ENCODE measurements around the gene FREM2. TPM values are rescaled to one million over a fixed set of nuclear protein-coding genes. Genes with fewer than 3 reads are reported as not detected.

The FREM2 gene
- polyA plus RNA-seq, 1 of the 3 experiments (the other 2 are of a cell fraction) = not detected

DNA sequence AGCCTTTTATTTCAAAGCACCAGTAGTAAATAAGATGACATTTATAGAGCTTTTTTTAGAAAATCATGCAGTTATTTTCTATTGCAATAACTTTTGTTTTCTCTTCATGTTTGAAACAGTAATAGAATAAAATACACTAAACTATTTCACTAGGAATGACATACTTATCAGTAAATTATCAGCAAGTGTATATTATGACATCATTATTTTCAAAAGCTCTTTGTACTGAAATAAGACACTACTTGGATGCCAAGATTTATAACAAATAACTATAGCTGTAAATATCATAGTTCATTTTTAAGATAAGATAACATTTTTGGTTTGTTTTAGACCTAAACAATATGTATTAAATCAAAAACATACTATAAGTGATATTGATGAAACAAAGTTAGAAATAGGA, 246.9 kb downstream of the FREM2 start:
- Histone ChIP-seq H3F3A (replicated peaks; ENCODE audit: insufficient read depth) (no peaks in the 10 kb centered on the region), H3K4me3 (ENCODE audit: low read depth in 2 of 2, low read length in 1 of 2) (no peak overlapping the region), H4K20me1 (ENCODE audit: insufficient read depth) (no peaks in the 10 kb centered on the region), H3K36me3 (replicated peaks in 1 of 2; ENCODE audit: control insufficient read depth in 1 of 2, insufficient read depth in 2 of 2, low read length in 1 of 2) (no peaks in the 10 kb centered on the region), H3K27ac (ENCODE audit: low read depth in 2 of 2, low read length in 1 of 2) (no peak overlapping the region), H3K9me3 (no peaks in the 10 kb centered on the region), H3K9ac (no peak overlapping the region), H3K9me2 (no peaks in the 10 kb centered on the region), H3K79me2 (ENCODE audit: insufficient read depth) (no peaks in the 10 kb centered on the region), H2AFZ (ENCODE audit: low read depth) (no peak overlapping the region), H3K4me1 (ENCODE audit: control insufficient read depth in 1 of 2, insufficient read depth in 2 of 2, low read depth in 1 of 2, low read length in 1 of 2) (no peaks in the 10 kb centered on the region; a peak in 1 of 4 replicates), H3K4me2 (no peak overlapping the region), H3K27me3 (ENCODE audit: insufficient read depth) (no peaks in the 10 kb centered on the region)
- ChIA-PET CTCF (no interaction called here), POLR2A (no interaction called here)
- no peak for DNase-seq
- TF ChIP-seq NFIC (IDR thresholded peaks at IDR 0.05; ENCODE audit: borderline replicate concordance) (no peak), SIN3A (IDR thresholded peaks at IDR 0.05; ENCODE audit: borderline replicate concordance, low read depth, low read length) (no peak), ELF1 (IDR thresholded peaks at IDR 0.05) (no peak), RFX5 (IDR thresholded peaks at IDR 0.05; ENCODE audit: low read length) (no peak), EP300 (IDR thresholded peaks at IDR 0.05; ENCODE audit: borderline replicate concordance in 1 of 2, low read depth in 1 of 2, low read length in 1 of 2) (no peak), FOSL2 (IDR thresholded peaks at IDR 0.05; ENCODE audit: borderline replicate concordance, low read depth) (no peak), EZH2phosphoT487 (IDR thresholded peaks at IDR 0.05; ENCODE audit: borderline replicate concordance, low read depth) (no peak), RXRA (IDR thresholded peaks at IDR 0.05; ENCODE audit: borderline replicate concordance, low read depth) (no peak), JUND (IDR thresholded peaks at IDR 0.05) (no peak), MEF2A (IDR thresholded peaks at IDR 0.05; ENCODE audit: borderline replicate concordance, low read depth) (no peak)
- TF ChIP-seq, protein P1, sequence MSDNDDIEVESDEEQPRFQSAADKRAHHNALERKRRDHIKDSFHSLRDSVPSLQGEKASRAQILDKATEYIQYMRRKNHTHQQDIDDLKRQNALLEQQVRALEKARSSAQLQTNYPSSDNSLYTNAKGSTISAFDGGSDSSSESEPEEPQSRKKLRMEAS (IDR thresholded peaks at IDR 0.05; ENCODE audit: low read depth) = no peak
- TF ChIP-seq, protein P2, sequence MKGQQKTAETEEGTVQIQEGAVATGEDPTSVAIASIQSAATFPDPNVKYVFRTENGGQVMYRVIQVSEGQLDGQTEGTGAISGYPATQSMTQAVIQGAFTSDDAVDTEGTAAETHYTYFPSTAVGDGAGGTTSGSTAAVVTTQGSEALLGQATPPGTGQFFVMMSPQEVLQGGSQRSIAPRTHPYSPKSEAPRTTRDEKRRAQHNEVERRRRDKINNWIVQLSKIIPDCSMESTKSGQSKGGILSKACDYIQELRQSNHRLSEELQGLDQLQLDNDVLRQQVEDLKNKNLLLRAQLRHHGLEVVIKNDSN (IDR thresholded peaks at IDR 0.05; ENCODE audit: borderline replicate concordance, low read depth) = no peak
- TF ChIP-seq, protein P3, sequence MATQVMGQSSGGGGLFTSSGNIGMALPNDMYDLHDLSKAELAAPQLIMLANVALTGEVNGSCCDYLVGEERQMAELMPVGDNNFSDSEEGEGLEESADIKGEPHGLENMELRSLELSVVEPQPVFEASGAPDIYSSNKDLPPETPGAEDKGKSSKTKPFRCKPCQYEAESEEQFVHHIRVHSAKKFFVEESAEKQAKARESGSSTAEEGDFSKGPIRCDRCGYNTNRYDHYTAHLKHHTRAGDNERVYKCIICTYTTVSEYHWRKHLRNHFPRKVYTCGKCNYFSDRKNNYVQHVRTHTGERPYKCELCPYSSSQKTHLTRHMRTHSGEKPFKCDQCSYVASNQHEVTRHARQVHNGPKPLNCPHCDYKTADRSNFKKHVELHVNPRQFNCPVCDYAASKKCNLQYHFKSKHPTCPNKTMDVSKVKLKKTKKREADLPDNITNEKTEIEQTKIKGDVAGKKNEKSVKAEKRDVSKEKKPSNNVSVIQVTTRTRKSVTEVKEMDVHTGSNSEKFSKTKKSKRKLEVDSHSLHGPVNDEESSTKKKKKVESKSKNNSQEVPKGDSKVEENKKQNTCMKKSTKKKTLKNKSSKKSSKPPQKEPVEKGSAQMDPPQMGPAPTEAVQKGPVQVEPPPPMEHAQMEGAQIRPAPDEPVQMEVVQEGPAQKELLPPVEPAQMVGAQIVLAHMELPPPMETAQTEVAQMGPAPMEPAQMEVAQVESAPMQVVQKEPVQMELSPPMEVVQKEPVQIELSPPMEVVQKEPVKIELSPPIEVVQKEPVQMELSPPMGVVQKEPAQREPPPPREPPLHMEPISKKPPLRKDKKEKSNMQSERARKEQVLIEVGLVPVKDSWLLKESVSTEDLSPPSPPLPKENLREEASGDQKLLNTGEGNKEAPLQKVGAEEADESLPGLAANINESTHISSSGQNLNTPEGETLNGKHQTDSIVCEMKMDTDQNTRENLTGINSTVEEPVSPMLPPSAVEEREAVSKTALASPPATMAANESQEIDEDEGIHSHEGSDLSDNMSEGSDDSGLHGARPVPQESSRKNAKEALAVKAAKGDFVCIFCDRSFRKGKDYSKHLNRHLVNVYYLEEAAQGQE (IDR thresholded peaks at IDR 0.05; ENCODE audit: low read depth, low read length) = no peak

Small RNA genes within 50 kb of the gene (small RNA-seq; reads per million reads assigned to genes)
- gene PLA2G12AP2 = 0 to 0.10 (median 0) reads per million in 7 experiments
- gene RNU6-56P = 0 reads per million in 7 experiments
